B cell (primary cell): Measurements from ENCODE around the gene CGNL1.

Experiments
- CTCF ChIP-seq: fragments of 200-600 bp; IDR thresholded peaks from one replicate; pipeline ENCODE4 v1.8.0; 2022; ENCODE audit warnings: antibody characterized with exemption, mild to moderate bottlenecking
- EZH2 ChIP-seq: IDR thresholded peaks from 2 replicates; pipeline ENCODE4 v1.6.1; 2012; ENCODE audit warnings: borderline replicate concordance, low read depth, mild to moderate bottlenecking, moderate library complexity, low read length; ENCODE audit not compliant: insufficient read depth, poor library complexity, severe bottlenecking

- no peak for TF ChIP-seq CTCF
- no peak for TF ChIP-seq EZH2
Observed at GRCh38 chr15:57354436-57355123, 21.7 kb upstream of the CGNL1 start.
